ENCODE results near the gene PLCG1. TPM values are rescaled to one million over a fixed set of nuclear protein-coding genes. Genes with fewer than 3 reads are reported as not detected.

The PLCG1 gene
- total RNA-seq, 6 experiments from 2014 or later: 9.5 to 22.6 (median 16.6) TPM

- H3K4me1 ChIP-seq: no peaks in the 10 kb centered on the region
- H3K9me3 ChIP-seq: no peaks in the 10 kb centered on the region
- TF ChIP-seq CTCF (IDR thresholded peaks at IDR 0.05) (no peak), POLR2A (IDR thresholded peaks at IDR 0.05) (no peak)
- no peak overlapping the region for H3K4me3 ChIP-seq
- 22% methylated on average over 1 of the region's 2 CpGs for WGBS (ENCODE audit: insufficient coverage, low coverage, low lambda C conversion rate, missing lambda C conversion rate)
- DNase-seq (no peak), ATAC-seq (no peak)
- no peak overlapping the region for H3K27ac ChIP-seq
- H3K27me3 ChIP-seq: no peaks in the 10 kb centered on the region
- H3K36me3 ChIP-seq: peaks cover 0 to 6% (median 0%) of the 10 kb centered on the region in 4 donors
- intact Hi-C loops (cut with DNase I): loop anchor here (5.0 to 10.0 kb wide), 2 partner anchors 50 to 163 kb away; no protein-coding TSS in a partner anchor
Measured at GRCh38 chr20:41174782-41175181, 37.4 kb downstream of the PLCG1 start.

GRCh38 chr20:41175201-41175651, 37.9 kb downstream of the PLCG1 start:
- TF ChIP-seq CTCF (IDR thresholded peaks at IDR 0.05) (no peak), POLR2A (IDR thresholded peaks at IDR 0.05) (no peak)
- Histone ChIP-seq H3K27me3 (no peaks in the 10 kb centered on the region), H3K9me3 (no peaks in the 10 kb centered on the region), H3K27ac (no peak overlapping the region), H3K4me3 (no peak overlapping the region), H3K4me1 (no peaks in the 10 kb centered on the region), H3K36me3 (peaks cover 0 to 6% (median 0%) of the 10 kb centered on the region in 4 donors)
- ATAC-seq: no peak
- DNase-seq: no peak
- intact Hi-C loops (cut with DNase I): loop anchor here in 1 of 2 donors (10.0 kb wide), 1 partner anchor 50 kb away; no protein-coding TSS in a partner anchor
- 86% methylated on average over 1 of the region's 4 CpGs for WGBS (ENCODE audit: insufficient coverage, low coverage, low lambda C conversion rate, missing lambda C conversion rate)

GRCh38 chr20:41175727-41176330, 38.5 kb downstream of the PLCG1 start:
- DNase-seq (no peak), ATAC-seq (no peak)
- peaks cover 0 to 6% (median 0%) of the 10 kb centered on the region in 4 donors for H3K36me3 ChIP-seq
- WGBS (ENCODE audit: insufficient coverage, low coverage, low lambda C conversion rate, missing lambda C conversion rate): 95% methylated on average over 7 of the region's 7 CpGs
- no peaks in the 10 kb centered on the region for H3K27me3 ChIP-seq
- no peaks in the 10 kb centered on the region for H3K4me1 ChIP-seq
- TF ChIP-seq CTCF (IDR thresholded peaks at IDR 0.05) (no peak), POLR2A (IDR thresholded peaks at IDR 0.05) (no peak)
- no peak overlapping the region for H3K27ac ChIP-seq
- no peaks in the 10 kb centered on the region for H3K9me3 ChIP-seq
- intact Hi-C loops (cut with DNase I): loop anchor here in 1 of 2 donors (10.0 kb wide), 1 partner anchor 49 kb away; no protein-coding TSS in a partner anchor
- H3K4me3 ChIP-seq: no peak overlapping the region

GRCh38 chr20:41176711-41177552, 39.6 kb downstream of the PLCG1 start:
- Histone ChIP-seq H3K4me3 (no peak overlapping the region), H3K4me1 (no peaks in the 10 kb centered on the region), H3K9me3 (no peaks in the 10 kb centered on the region), H3K36me3 (peaks cover 0 to 9% (median under 1%) of the 10 kb centered on the region in 4 donors), H3K27me3 (no peaks in the 10 kb centered on the region), H3K27ac (no peak overlapping the region)
- TF ChIP-seq POLR2A (IDR thresholded peaks at IDR 0.05): no peak
- no peak for TF ChIP-seq CTCF (IDR thresholded peaks at IDR 0.05)
- DNase-seq: no peak
- no peak for ATAC-seq
- intact Hi-C loops (cut with DNase I): loop anchor here in 1 of 2 donors (10.0 kb wide), 1 partner anchor 48 kb away; no protein-coding TSS in a partner anchor
- 78% methylated on average over 7 of the region's 8 CpGs for WGBS (ENCODE audit: insufficient coverage, low coverage, low lambda C conversion rate, missing lambda C conversion rate)
